Stimulated activated CD8-positive, alpha-beta memory T cell treated with anti-CD3 and anti-CD28 coated beads, Interleukin-12 subunit alpha, Interleukin-12 subunit beta, amount 100 ng/mL, for 24 hours (primary cell): ENCODE measurements around the gene ZNF837.
"Not testable (repeated sequence)": the region's sequence is repeated elsewhere in the genome, so short reads cannot be mapped to it uniquely, and the experiment has no call there.

Source experiments
- DNase-seq: peaks from one replicate; pipeline ENCODE4 v3.0.0-alpha.2; 2020; ENCODE audit errors: extremely low read depth

Gene ZNF837

GRCh38 chr19:58380662-58381459, at the start of gene ZNF837:
Gene ZNF837 (minus strand): TSS chr19:58381030. CDS start chr19:58369332, 11,698 bp downstream.
- peak; percentile 94 for DNase-seq

GRCh38 chr19:58429745-58430144, 48.9 kb upstream of the ZNF837 start:
- no peak for DNase-seq

- DNase-seq, result no peak
Observed at GRCh38 chr19:58428617-58429016, 47.8 kb upstream of the ZNF837 start.

- DNase-seq, result no peak
Observed at GRCh38 chr19:58417071-58417470, 36.2 kb upstream of the ZNF837 start.

- DNase-seq, result no peak
Observed at GRCh38 chr19:58416604-58417003, 35.8 kb upstream of the ZNF837 start.

- DNase-seq, result no peak
Observed at GRCh38 chr19:58409010-58409790, 28.4 kb upstream of the ZNF837 start.

GRCh38 chr19:58408152-58409009, 27.6 kb upstream of the ZNF837 start, which contains the start of gene ZNF584:
Gene ZNF584 (plus strand): TSS chr19:58408649. CDS start chr19:58409148, 499 bp downstream.
- DNase-seq, result peak; percentile 89

- no peak for DNase-seq
Observed at GRCh38 chr19:58407658-58408151, 26.9 kb upstream of the ZNF837 start.

GRCh38 chr19:58406818-58407657, 26.2 kb upstream of the ZNF837 start:
- DNase-seq, result no peak

GRCh38 chr19:58403920-58404478, 23.2 kb upstream of the ZNF837 start:
- DNase-seq, result not testable (repeated sequence)

GRCh38 chr19:58401840-58402421, 21.1 kb upstream of the ZNF837 start:
- no peak for DNase-seq

- DNase-seq, result peak; percentile 96
Observed at GRCh38 chr19:58400916-58401839, 20.3 kb upstream of the ZNF837 start.

- DNase-seq, result no peak
Observed at GRCh38 chr19:58400316-58400915, 19.6 kb upstream of the ZNF837 start.

GRCh38 chr19:58399903-58400302, 19.1 kb upstream of the ZNF837 start:
- no peak for DNase-seq

- DNase-seq, result no peak
Observed at GRCh38 chr19:58398545-58398944, 17.7 kb upstream of the ZNF837 start.

- DNase-seq, result no peak
Observed at GRCh38 chr19:58398087-58398486, 17.3 kb upstream of the ZNF837 start.

GRCh38 chr19:58397533-58398037, 16.8 kb upstream of the ZNF837 start:
- DNase-seq, result no peak
